PFSK-1 (cell line): ENCODE results near the gene SLC25A34.

Experiments
- FOXP2 ChIP-seq: optimal IDR thresholded peaks from 2 replicates; pipeline ENCODE3; 2011; ENCODE audit warnings: borderline replicate concordance, control low read depth, inconsistent platforms; ENCODE audit not compliant: insufficient read depth; ENCODE audit errors: extremely low read length, extremely low read depth
- POLR2AphosphoS5 ChIP-seq: IDR thresholded peaks from 2 replicates; pipeline ENCODE4 v1.6.1; 2012; ENCODE audit warnings: low read depth, mild to moderate bottlenecking, control low read depth, low read length, moderate library complexity
- SIN3A ChIP-seq: IDR thresholded peaks from 2 replicates; pipeline ENCODE4 v1.6.1; 2012; ENCODE audit warnings: mild to moderate bottlenecking, low read length, moderate library complexity, borderline replicate concordance; ENCODE audit not compliant: insufficient read depth
- TAF1 ChIP-seq: IDR thresholded peaks from 2 replicates; pipeline ENCODE4 v1.6.1; 2012; ENCODE audit warnings: low read length, control low read depth, borderline replicate concordance; ENCODE audit not compliant: insufficient read depth
- TF ChIP-seq, protein P1 (sequence below), 2 experiments: IDR thresholded peaks; 2 replicates each; pipeline versions ENCODE4 v1.6.1 to v1.8.0; 2011 to 2012; ENCODE audit warnings: low read depth in 2 of 2, low read length in 2 of 2, control low read depth in 1 of 2, inconsistent platforms in 1 of 2, mild to moderate bottlenecking in 1 of 2, moderate library complexity in 1 of 2; ENCODE audit not compliant: insufficient read depth in 1 of 2

SLC25A34 gene

GRCh38 chr1:15708486-15709137, 27.4 kb upstream of the SLC25A34 start:
- no peak for TF ChIP-seq FOXP2
- TF ChIP-seq TAF1: no peak
- TF ChIP-seq, protein P1, sequence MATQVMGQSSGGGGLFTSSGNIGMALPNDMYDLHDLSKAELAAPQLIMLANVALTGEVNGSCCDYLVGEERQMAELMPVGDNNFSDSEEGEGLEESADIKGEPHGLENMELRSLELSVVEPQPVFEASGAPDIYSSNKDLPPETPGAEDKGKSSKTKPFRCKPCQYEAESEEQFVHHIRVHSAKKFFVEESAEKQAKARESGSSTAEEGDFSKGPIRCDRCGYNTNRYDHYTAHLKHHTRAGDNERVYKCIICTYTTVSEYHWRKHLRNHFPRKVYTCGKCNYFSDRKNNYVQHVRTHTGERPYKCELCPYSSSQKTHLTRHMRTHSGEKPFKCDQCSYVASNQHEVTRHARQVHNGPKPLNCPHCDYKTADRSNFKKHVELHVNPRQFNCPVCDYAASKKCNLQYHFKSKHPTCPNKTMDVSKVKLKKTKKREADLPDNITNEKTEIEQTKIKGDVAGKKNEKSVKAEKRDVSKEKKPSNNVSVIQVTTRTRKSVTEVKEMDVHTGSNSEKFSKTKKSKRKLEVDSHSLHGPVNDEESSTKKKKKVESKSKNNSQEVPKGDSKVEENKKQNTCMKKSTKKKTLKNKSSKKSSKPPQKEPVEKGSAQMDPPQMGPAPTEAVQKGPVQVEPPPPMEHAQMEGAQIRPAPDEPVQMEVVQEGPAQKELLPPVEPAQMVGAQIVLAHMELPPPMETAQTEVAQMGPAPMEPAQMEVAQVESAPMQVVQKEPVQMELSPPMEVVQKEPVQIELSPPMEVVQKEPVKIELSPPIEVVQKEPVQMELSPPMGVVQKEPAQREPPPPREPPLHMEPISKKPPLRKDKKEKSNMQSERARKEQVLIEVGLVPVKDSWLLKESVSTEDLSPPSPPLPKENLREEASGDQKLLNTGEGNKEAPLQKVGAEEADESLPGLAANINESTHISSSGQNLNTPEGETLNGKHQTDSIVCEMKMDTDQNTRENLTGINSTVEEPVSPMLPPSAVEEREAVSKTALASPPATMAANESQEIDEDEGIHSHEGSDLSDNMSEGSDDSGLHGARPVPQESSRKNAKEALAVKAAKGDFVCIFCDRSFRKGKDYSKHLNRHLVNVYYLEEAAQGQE (IDR thresholded peaks at IDR 0.05; ENCODE audit: insufficient read depth in 1 of 2, low read depth in 2 of 2, low read length in 2 of 2): no peak
- TF ChIP-seq SIN3A: no peak

- no peak for TF ChIP-seq FOXP2
- TF ChIP-seq TAF1: no peak
- TF ChIP-seq, protein P1 (IDR thresholded peaks at IDR 0.05; ENCODE audit: insufficient read depth in 1 of 2, low read depth in 2 of 2, low read length in 2 of 2): no peak
- TF ChIP-seq SIN3A: no peak
- TF ChIP-seq POLR2AphosphoS5: no peak
Observed at GRCh38 chr1:15709226-15709625, 26.8 kb upstream of the SLC25A34 start.

GRCh38 chr1:15712168-15712567, 23.9 kb upstream of the SLC25A34 start:
- TF ChIP-seq FOXP2: no peak
- no peak for TF ChIP-seq SIN3A
- no peak for TF ChIP-seq TAF1
- TF ChIP-seq POLR2AphosphoS5: no peak
- TF ChIP-seq, protein P1 (IDR thresholded peaks at IDR 0.05; ENCODE audit: insufficient read depth in 1 of 2, low read depth in 2 of 2, low read length in 2 of 2): no peak

DNA sequence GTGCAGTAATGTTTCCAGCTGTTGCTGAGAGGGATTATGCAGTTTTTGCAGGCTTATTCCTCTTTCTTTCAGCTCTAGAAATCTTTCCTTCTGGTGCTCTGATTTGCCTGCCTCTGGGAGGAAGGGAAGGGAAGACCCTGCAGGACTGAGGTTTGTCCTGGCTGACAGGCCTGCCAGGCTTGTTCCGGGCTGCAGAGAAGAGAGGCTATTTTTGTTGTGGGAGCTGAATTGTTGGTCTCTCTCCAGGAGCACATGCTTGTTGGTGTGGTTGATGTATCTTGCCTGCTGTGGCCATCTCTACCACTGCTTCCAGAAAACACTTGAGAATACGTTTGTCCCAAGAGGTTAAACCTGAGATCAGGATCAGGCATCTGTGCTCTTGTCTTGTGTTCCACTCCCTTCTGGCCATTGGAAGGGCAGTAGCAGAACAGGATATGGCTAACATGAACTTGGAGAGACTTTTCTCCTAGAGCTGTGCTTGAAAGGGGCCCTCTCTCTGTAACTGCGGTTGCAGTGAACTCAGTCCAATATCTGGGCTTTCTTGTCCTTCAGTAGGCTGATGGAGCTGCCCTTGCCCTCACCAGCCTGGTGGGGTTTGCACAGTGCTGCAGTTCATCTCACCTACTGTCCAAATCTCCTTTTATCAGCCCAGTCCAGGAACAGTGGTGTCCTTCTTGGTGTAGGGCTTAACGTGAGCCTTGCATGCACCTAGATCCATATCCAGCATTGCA, 21.5 kb upstream of the SLC25A34 start:
- TF ChIP-seq FOXP2: no peak
- TF ChIP-seq, protein P1 (IDR thresholded peaks at IDR 0.05; ENCODE audit: insufficient read depth in 1 of 2, low read depth in 2 of 2, low read length in 2 of 2): no peak
- TF ChIP-seq POLR2AphosphoS5: no peak
- TF ChIP-seq SIN3A: no peak
- no peak for TF ChIP-seq TAF1
